ENCODE measurements around the gene ARID3C. TPM values are rescaled to one million over a fixed set of nuclear protein-coding genes. Genes with fewer than 3 reads are reported as not detected.

The ARID3C gene
- total RNA-seq, 4 donors from 2014 or later: 0.34 to 2.0 (median 0.50) TPM

- Histone ChIP-seq H3K4me1 (peaks cover 17% of the 10 kb centered on the region), H3K4me3 (no peak overlapping the region), H3K36me3 (no peaks in the 10 kb centered on the region), H3K9me3 (no peaks in the 10 kb centered on the region), H3K27ac (no peak overlapping the region), H3K27me3 (no peaks in the 10 kb centered on the region)
- WGBS: 89% methylated on average over 3 of the region's 3 CpGs
- DNase-seq (ENCODE audit: low spot score in 2 of 2): no peak
- no peak for TF ChIP-seq EP300 (IDR thresholded peaks at IDR 0.05)
- no peak for TF ChIP-seq POLR2AphosphoS5 (IDR thresholded peaks at IDR 0.05)
- TF ChIP-seq, protein P1, sequence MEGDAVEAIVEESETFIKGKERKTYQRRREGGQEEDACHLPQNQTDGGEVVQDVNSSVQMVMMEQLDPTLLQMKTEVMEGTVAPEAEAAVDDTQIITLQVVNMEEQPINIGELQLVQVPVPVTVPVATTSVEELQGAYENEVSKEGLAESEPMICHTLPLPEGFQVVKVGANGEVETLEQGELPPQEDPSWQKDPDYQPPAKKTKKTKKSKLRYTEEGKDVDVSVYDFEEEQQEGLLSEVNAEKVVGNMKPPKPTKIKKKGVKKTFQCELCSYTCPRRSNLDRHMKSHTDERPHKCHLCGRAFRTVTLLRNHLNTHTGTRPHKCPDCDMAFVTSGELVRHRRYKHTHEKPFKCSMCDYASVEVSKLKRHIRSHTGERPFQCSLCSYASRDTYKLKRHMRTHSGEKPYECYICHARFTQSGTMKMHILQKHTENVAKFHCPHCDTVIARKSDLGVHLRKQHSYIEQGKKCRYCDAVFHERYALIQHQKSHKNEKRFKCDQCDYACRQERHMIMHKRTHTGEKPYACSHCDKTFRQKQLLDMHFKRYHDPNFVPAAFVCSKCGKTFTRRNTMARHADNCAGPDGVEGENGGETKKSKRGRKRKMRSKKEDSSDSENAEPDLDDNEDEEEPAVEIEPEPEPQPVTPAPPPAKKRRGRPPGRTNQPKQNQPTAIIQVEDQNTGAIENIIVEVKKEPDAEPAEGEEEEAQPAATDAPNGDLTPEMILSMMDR (IDR thresholded peaks at IDR 0.05): no peak
- no peak for TF ChIP-seq POLR2A (IDR thresholded peaks at IDR 0.05)
These were observed 22.0 kb downstream of the ARID3C start for GRCh38 chr9:34606905-34607304.

- no peak for DNase-seq (ENCODE audit: low spot score in 2 of 2)
- H3K36me3 ChIP-seq: no peaks in the 10 kb centered on the region
- no peaks in the 10 kb centered on the region for H3K9me3 ChIP-seq
- no peaks in the 10 kb centered on the region for H3K27me3 ChIP-seq
- H3K4me3 ChIP-seq: no peak overlapping the region
- H3K4me1 ChIP-seq: peaks cover 16% of the 10 kb centered on the region
- TF ChIP-seq EP300 (IDR thresholded peaks at IDR 0.05) (no peak), POLR2AphosphoS5 (IDR thresholded peaks at IDR 0.05) (no peak), POLR2A (IDR thresholded peaks at IDR 0.05) (no peak)
- TF ChIP-seq, protein P1 (IDR thresholded peaks at IDR 0.05): no peak
- no peak overlapping the region for H3K27ac ChIP-seq
These were observed 22.7 kb downstream of the ARID3C start for GRCh38 chr9:34606190-34606589.

DNA sequence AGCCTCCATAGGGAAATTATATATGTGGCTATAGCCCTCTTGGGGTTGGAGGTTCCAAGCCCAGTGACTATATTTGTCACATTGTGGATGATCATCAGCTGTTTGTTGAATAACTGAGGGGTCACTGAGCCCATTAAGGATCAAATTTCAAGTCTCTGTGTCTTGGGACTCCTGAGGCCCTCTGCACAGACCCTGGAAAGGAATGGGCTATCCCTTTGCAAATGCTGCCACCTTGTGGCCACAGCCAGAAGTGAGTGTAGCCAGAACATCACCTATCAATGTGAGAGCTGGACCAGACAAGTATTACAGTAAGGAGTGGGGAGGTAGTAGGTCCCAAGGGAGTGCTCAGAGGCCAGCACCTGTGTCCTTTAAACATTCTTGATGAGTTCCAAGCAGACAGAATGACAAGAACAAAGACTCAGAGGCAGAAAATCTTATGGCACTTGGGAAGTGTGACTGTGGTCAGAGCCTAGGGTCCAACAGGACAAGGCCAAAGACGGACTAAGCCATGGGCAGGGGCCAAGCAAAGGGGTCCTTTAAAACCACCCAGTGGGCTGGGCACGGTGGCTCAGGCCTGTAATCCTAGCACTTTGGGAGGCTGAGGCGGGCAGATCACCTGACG is 25.1 kb downstream of the ARID3C start:
- Histone ChIP-seq H3K9me3 (no peaks in the 10 kb centered on the region), H3K4me1 (peaks cover 8% of the 10 kb centered on the region), H3K36me3 (no peaks in the 10 kb centered on the region), H3K4me3 (no peak overlapping the region), H3K27ac (no peak overlapping the region), H3K27me3 (no peaks in the 10 kb centered on the region)
- WGBS: 59% methylated on average over 4 of the region's 4 CpGs
- DNase-seq (ENCODE audit: low spot score in 2 of 2): peak in 1 of 2 donors; percentile 90
- TF ChIP-seq EP300 (IDR thresholded peaks at IDR 0.05) (no peak), POLR2A (IDR thresholded peaks at IDR 0.05) (no peak), POLR2AphosphoS5 (IDR thresholded peaks at IDR 0.05) (no peak)
- TF ChIP-seq, protein P1 (IDR thresholded peaks at IDR 0.05): peak; percentile 83 to 92

DNA sequence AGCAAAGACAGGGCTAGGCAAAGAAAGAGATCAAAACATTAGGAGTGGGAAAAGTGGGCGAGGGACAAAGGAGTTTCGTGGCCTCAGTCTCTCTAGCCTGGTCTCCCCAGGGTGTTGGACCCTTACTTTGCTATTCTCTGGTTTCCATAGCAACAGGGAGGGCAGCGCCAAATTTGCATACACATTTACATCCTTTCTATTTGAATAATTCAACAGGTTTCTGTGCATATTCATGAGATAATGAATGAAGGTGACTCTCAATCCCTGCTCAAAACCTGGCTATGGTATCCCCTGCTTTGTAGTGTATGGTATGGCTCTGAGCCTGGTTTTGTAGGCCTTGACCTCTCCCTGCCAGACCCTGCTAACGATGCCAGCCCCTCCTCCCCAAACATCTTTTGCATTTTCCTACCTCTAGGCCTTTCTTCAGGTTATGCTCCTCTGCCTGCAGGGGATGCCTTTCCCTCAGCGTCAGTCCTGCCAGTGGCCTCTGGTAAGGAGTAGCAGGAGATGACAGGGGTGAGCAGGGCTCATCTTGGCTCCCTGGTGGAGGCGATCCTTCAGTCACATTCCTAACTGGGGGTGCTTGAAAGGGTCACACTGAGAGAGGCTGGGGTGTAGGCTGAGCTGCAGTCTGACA is 26.8 kb downstream of the ARID3C start:
- Histone ChIP-seq H3K27me3 (no peaks in the 10 kb centered on the region), H3K4me1 (peaks cover 8% of the 10 kb centered on the region), H3K9me3 (no peaks in the 10 kb centered on the region), H3K36me3 (no peaks in the 10 kb centered on the region), H3K4me3 (no peak overlapping the region), H3K27ac (no peak overlapping the region)
- TF ChIP-seq, protein P1 (IDR thresholded peaks at IDR 0.05): no peak
- TF ChIP-seq EP300 (IDR thresholded peaks at IDR 0.05) (no peak), POLR2A (IDR thresholded peaks at IDR 0.05) (no peak), POLR2AphosphoS5 (IDR thresholded peaks at IDR 0.05) (no peak)
- WGBS: 92% methylated on average over 6 of the region's 6 CpGs
- DNase-seq (ENCODE audit: low spot score in 2 of 2): no peak

GRCh38 chr9:34600908-34601307 is 28.0 kb downstream of the ARID3C start:
- Histone ChIP-seq H3K36me3 (no peaks in the 10 kb centered on the region), H3K4me1 (peaks cover 8% of the 10 kb centered on the region), H3K27me3 (no peaks in the 10 kb centered on the region), H3K27ac (no peak overlapping the region), H3K9me3 (no peaks in the 10 kb centered on the region), H3K4me3 (no peak overlapping the region)
- no peak for DNase-seq (ENCODE audit: low spot score in 2 of 2)
- TF ChIP-seq, protein P1 (IDR thresholded peaks at IDR 0.05): no peak
- TF ChIP-seq POLR2AphosphoS5 (IDR thresholded peaks at IDR 0.05) (no peak), POLR2A (IDR thresholded peaks at IDR 0.05) (no peak), EP300 (IDR thresholded peaks at IDR 0.05) (no peak)
- 20% methylated on average over 1 of the region's 1 CpG for WGBS
